HG02884 (cell line): ENCODE results near the gene TMIGD3.

Experiments
- ATAC-seq: cut with Tn5 transposase; IDR thresholded peaks from one replicate; pipeline ENCODE4 v1.9.1; 2021; ENCODE audit warnings: mild to moderate bottlenecking, moderate library complexity; ENCODE audit not compliant: unreplicated experiment

Gene TMIGD3

DNA sequence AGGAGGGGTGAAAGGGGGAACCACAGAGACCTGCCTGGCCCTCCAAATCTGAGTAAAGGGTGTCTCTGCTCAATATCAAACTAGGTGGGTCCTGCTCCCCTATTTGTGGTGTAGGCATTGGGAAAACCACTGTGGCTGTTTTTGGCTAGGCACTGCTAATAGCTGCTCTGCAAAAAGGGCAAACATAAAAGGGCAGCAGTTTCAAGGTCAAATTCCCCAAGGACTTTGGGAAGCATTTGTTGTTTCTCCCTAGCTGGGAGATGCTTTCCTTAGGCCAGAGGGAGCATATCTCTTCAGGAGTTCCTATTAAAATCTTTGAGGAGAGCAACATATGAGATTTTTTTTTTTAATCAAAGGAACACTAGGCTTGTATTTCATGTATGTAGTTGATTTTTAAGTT, 27.2 kb downstream of the TMIGD3 start:
- no peak for ATAC-seq

DNA sequence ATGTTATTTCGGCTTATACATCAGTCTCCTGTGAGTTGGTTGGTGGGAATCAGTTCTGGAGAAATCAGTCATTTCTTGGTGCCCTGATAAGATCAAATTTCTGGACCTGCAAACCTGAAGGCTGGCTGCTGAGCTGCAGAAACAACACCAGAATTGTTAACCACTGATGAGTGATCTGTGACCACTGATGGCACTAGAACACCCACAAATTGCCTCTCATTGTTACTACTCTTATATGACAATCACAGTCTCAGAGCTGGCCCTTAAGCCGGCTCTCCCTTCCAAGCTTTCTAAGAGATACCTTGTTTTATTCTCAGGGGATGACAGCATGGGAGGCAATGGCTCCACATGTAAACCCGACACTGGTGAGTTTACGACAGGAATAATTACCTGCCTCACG, 27.7 kb downstream of the TMIGD3 start:
- ATAC-seq: no peak

DNA sequence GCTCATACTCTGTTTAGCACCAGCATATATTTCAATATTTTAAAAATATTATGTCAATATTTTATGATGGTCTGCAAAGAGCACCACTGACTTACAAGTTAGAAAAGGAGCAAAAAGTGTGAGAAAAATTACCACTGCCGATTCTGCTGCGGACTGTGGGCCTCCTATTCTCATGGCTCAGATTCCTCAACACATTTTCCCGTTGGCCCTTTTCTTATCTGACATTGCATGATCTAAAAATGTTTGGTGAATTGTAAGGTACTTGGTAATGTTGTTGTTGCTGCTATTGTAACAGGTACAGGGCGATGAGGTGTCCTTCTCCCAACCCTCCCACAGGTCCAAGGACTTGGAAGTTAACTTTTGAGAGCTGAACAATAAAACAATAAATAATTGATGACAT, 28.9 kb downstream of the TMIGD3 start:
- no peak for ATAC-seq

DNA sequence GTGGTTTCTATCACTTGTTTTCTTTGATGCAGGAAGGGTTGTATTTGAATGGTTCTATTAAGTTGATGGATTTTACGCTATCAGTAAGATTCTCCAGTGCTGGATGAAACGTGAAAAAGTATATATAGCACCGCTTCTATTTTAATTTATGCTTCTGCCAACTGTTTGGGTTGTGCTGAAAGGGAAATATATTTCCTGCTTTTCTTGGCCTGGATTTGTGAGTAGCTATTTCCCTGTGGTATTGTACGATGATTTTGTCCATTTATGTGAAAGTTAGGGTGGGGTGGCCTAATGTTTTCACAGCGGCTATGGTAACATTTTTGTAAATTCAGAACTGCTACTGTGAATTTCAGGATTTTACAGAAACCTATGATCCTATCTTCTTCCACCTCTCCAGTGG, 29.3 kb downstream of the TMIGD3 start:
- ATAC-seq: no peak

DNA sequence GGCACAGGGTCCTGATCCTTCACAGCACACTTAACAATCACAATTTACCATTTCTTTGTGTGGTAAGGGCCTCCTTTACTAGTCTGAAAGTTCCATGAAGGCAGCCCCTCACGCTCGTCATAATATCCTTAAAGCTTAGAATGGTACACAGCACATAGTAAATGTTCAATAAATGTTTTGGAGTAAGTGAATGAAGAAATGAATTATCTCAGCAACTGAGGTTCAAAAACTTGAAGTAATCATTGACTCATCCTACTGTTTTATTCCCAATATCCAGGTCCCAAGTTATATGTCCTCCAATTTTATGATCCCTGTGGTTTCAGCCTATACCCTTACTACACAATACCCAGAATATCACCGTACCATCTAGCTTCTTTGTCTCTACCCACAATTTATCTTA, 31.9 kb downstream of the TMIGD3 start:
- ATAC-seq: no peak

DNA sequence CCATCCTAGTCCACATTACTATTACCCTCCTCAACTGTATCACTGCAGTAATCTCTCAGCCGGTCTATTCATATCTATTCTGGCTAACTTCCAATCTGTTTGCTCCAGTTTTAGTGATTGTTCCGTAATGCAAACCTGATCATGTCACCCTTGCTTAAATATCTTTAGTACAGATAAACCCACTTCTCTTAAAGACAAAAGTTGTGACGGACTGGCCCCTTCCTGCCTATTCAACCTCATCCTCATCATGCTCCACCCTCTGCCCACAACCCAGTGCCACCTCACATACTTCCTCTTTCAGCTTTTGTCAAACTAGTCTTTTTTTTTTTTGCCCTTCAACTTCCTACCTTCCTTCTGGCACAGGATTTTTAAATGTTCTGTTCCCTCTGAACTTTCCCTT, 32.4 kb downstream of the TMIGD3 start:
- no peak for ATAC-seq

DNA sequence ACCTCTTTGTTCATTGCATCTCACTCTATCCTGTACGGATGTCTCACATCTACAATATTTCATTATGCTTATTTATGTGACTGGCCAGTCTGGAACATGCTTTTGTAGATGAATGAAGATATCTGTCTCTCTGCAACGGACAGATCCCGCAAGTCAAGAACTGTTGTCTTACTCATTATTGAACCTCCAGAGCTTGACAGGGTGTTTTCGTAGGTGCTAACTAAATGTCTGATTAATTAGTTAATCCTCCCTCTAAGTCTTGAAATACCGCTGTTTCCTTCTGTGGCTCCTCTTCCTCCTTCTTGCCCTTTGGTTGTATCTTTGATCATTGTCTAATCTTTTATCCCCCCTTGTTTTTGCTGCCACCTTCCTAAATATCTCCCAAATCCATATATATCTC, 32.8 kb downstream of the TMIGD3 start:
- ATAC-seq: no peak

DNA sequence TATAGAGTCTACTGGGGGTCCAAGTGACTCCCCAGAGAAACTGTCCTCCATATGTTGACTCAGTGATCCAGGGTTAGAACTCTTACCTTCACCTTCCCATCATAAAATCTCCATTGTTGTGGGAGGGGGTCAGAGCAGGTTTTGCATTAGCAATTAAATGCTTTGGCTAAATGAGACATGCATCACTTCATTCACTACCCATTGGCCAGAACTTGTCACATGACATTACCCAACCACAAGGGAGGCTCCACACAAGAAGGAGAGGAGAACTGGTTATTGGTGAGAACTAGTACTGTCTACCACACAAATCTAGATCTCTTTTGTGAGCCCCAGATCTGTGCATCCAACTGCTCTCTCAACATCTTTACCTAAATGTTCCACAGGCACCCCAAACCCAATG, 33.9 kb downstream of the TMIGD3 start:
- ATAC-seq: no peak

DNA sequence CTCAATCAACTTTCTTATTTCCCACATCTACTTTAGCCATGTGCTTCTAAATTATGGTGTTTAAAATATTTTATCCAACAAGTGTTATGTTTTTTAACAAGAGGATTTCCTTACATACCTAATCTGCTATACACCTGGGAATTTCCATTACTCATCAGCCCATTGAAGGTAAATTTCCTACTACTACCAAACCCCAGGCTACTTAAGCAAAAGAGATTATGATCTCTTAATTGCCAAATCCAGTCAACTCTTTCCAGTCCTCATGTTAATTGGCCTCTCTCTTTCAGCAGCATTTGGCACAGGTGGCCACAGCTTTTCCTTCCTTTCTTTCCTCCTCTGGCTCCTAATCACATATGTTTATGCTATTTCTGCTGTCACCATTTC, 34.7 kb downstream of the TMIGD3 start:
- no peak for ATAC-seq

DNA sequence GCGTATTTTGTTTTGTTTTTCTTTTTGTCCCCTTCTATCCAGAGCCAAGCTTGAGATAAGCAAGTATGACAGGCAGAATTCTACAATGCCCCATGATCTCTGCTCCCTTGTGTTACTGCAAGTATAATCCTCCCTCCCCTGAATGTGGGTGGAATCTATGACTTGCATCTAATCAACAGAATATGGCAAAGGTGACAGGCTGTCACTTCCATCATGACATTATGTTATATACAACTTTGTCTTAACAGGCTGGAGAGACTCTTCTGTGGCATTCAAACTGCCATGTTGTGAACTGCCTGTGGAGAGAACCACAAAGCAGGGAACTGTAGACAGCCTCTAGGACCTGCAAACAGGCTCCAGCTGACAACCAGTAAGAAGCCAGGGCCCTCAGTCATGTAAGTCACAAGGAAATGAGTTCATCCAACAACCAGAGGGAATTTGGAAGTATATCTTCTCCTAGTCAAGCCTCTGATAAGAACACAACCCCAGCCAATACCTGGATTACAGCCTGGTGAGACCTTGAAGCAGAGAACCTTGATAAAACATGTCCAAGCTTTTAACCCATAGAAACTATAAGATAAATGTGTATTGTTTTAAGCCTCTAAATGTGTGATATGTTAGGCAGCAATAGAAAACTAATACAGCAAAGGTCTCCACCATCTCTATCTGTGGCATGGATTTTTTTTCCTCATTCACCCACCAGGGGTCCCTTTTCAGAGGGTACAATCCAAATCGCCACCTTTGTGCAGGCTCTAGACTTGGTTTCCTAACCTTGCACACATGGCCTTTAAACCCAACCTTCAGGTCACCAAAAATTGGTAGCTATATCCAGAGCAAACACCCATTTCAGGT, 35.3 kb downstream of the TMIGD3 start:
- ATAC-seq: no peak

DNA sequence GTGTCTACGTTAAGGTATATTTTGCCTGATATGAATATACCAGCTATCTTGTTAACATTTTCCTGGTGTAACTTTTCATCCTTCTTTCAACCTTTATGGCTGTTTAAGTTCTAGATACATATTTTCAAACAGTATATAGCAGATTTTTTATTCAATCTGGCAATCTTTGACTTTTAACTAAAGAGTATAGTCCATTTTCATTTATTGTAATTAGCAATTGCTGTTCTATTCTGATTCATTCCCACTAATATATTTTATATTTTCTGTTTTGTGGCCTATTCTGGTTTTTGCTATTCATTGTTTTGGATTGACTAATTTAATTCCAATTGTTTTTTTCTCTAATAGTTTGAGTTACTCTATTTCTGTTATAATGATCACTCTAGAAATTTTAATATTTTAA, 37.0 kb downstream of the TMIGD3 start:
- ATAC-seq: no peak

DNA sequence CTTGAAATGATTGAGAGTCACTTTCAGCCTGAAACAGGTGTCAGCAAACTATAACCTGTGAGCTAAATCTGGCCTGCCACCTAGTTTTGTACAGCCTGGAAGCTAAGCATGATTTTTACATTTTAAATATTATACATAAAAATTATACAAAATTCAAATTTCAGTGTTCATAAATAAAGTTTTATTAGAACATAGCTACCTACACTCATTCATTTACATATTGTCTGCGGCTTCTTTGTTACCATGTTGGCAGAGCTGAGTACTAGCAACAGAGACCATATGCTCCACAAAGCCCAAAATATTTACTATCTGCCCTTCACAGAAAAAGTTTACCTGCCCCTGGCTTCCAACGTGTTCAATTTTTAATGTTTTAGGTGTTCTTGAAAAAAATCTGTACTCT, 37.7 kb downstream of the TMIGD3 start:
- ATAC-seq: no peak

DNA sequence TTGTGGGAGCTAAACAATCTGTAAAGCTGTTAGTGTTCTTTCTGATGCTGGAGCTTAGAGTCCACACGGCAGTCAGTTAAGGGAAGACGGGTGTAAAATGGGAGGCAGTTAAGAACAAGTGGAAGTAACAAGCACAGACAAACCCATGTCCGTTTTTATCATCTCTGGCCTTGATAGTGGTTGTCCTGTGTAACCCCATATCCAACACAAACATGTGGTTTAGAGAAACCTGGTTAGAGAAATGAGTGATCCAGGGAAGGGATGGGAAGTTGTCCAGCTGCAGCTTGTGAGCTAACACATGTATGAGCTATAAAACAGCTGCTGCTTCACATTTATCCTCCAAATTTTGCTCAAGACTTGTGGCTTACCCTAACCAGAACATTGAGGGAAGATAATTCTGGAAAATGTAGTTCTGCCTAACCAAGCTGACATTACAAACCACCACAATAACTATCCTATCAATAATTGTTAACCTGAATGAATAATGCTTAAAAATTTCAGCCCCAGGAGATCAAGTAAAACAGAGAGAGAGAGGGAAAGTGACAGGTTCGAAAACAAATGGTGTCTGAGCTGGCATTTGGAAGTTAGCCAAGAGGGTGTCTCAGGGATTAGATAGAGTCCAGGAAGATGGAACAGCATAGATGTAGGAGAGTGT, 40.3 kb downstream of the TMIGD3 start:
- no peak for ATAC-seq

DNA sequence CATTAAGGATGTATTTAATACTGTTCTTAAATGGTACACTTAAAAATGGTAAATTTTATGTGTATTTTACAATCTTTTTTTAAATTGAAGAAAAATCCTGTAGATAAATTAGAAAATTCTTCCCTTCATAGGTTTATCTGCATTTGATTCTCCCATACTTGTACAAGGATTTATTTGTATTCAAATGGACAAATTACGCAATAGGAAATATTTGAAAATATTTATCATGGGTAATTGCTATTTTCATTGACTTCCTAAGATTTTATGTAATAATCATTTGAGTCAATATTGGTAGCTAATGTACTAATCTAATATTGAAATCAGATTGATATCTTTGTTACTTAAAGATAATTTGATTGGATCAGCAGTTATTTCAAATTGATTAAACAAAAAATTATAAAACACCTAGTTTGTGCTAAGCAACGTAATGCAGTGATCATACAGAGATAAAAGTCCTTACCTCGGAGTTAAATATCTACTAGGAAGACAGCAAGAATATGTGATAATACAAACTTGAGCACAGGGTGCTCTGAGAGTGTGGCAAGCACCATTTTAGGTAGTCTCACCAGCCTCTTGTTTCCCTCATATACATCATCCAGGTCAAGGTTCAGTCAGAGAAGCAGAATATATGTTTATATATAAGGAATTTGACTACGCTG, 40.9 kb downstream of the TMIGD3 start:
- no peak for ATAC-seq

DNA sequence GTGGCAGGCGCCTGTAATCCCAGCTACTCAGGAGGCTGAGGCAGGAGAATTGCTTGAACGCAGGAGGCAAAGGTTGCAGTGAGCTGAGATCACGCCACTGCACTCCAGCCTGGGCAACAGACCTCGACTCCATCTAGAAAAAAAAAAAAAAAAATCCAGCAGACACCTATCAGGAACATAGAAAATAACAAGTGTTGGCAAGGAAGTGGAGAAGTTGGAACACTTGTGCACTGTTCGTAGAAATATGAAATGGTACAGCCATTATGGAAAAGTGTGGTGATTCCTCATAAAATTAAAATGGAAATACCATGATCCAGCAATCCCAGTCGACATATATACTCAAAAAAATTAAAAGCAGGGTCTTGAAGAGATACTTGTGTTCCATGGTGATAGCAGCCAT, 41.7 kb downstream of the TMIGD3 start:
- no peak for ATAC-seq

DNA sequence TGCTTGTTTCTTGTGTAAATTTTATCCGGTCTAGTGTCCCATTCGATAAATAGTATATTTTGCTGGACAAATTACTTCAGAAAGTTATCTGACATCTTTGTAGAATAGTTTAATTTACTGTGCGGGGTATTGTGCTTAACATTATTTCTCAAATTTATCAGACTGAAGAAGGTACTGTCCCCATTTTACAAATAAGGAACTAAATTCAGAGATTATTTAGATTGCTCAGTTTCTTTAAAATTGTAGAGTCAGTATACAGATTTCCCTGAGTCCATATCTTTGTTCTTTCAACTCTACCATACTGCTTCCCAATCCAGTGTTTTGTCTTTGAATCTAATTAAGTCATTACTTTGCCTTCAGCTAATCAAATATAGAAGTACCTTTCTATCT, 47.8 kb downstream of the TMIGD3 start:
- no peak for ATAC-seq

DNA sequence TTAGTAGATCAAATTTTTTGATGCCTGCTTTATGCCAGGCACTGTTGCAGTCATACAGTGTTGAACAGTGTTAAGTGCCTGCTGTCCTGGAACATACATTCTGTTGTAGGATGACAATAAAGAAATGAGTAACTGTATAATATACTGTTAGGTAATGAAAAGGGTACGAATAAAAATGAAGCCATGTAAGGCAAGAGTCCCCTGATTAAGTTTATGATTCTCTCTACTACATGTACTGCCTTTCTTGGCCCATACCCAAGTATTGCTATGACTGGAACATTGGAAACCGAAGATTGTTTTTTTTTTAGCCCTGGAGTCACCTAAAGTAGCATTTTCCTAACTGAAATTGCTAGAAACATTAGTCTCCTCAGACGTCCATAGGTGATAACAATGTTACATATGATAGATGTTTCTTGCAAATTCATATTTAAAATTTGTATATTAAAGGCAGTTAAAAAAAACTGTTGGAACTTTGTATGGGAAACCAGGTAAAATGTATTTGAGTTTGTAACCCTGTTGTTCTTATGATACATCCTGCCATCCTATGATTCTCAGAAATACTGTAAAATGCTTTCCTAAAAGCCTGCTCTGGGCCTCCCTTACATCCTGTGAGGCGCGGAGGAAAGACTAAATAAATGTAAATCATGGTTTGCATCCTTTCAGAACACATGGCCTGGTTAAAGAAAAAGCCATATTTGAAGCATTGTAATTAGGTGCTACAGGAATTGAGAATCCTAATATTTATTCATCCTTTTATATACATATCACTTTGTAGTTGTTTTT, 48.4 kb downstream of the TMIGD3 start:
- ATAC-seq: no peak

DNA sequence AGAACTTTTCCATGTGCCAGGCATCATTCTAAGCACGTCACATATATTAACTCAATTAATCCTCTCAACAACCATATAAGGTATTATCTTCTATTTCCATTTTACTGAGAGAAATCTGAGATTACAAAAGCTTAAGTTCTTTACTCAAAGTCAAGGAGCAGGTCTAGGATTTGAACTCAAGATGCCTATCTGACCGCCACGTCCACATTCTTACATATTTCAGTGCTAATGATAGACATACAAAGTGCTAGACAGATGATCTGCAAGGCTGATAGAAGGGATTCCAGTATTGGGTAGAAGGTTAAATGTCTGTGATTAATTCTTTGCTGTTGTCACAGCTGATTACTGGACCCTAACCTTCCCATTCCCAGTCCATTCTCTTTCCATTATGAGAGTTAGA, 49.7 kb downstream of the TMIGD3 start:
- no peak for ATAC-seq

DNA sequence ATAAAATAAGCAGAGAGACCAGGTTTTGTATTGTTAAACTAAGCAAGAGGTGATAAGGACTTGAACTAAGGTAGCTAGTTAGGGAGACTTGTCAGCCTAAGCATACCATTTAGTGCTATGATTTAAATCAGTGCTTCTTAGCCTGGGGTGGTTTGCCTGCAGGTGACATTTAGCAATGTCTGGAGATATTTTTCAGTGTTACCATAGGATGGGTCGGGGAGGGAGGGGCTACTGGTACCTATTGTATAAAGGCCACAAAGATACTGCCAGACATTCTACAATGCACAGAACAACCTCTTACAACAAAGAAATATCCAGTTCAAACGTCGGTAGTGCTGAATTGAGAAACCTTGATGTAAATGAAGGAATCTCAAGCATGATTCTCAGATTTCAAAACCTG, 50.9 kb downstream of the TMIGD3 start:
- ATAC-seq: no peak

DNA sequence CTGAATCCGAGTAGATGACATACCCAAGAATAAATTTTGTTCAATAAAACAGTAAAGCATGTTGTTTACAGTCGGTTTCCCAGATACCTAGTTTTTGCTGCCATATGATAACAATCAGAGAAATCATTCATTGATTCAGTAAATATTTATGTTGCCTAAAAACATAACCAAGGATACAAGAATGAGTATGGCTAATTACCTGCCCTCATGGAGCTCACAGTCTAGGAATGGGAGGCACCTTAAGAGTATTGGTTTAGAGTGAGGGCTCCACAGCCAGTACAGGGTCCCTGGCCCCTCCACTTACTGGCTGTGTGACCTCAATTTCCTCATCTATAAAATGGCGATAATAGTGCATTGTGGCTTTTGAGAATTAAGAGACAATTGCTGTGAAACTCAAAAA, 53.2 kb downstream of the TMIGD3 start:
- ATAC-seq: no peak

DNA sequence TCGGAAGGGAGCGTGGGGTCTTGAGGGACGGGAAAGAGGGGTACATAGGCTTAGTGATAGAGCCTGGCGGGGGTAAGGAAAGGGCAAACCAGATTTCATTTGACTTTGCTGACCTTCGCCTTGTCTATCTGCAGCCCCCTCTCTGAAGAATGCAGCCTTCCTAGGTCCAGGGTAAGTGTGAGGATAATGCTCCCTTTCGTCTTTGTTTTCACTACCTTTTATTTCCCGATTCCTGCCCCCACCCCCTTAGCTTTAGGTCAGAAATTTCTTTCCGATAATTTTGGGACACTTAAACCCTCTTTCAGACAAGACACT, 53.8 kb downstream of the TMIGD3 start:
- no peak for ATAC-seq
